Activated CD4-positive, alpha-beta T cell treated with anti-CD3 and anti-CD28 coated beads for 48 hours (primary cell): ENCODE data around the gene TIMM23B.
"Not testable (repeated sequence)": the region's sequence is repeated elsewhere in the genome, so short reads cannot be mapped to it uniquely, and the experiment has no call there.

Experiments used
- DNase-seq: peaks from one replicate; pipeline ENCODE4 v3.0.0-alpha.2; 2020

The TIMM23B gene

GRCh38 chr10:49941447-49942338 lies at the start of gene TIMM23B, which contains the start of gene PARG:
Gene TIMM23B (plus strand): TSS chr10:49942053. CDS start chr10:49942195, 142 bp downstream.
Gene PARG (minus strand): TSS chr10:49942027. CDS start chr10:49941725, 302 bp downstream.
- DNase-seq, result peak; percentile 85

GRCh38 chr10:49899999-49900398 lies 41.9 kb upstream of the TIMM23B start:
- DNase-seq, result not testable (repeated sequence)

- not testable (repeated sequence) for DNase-seq
Measured at GRCh38 chr10:49900406-49900805, 41.4 kb upstream of the TIMM23B start.

GRCh38 chr10:49903829-49904228 lies 38.0 kb upstream of the TIMM23B start:
- DNase-seq, result not testable (repeated sequence)

GRCh38 chr10:49908290-49909080 lies 33.4 kb upstream of the TIMM23B start:
- not testable (repeated sequence) for DNase-seq

- DNase-seq, result not testable (repeated sequence)
Measured at GRCh38 chr10:49910295-49910694, 31.6 kb upstream of the TIMM23B start.

GRCh38 chr10:49916451-49916850 lies 25.4 kb upstream of the TIMM23B start:
- DNase-seq, result not testable (repeated sequence)

GRCh38 chr10:49917927-49918326 lies 23.9 kb upstream of the TIMM23B start:
- DNase-seq, result not testable (repeated sequence)

GRCh38 chr10:49922041-49922440 lies 19.8 kb upstream of the TIMM23B start:
- DNase-seq, result not testable (repeated sequence)

GRCh38 chr10:49923572-49923971 lies 18.3 kb upstream of the TIMM23B start:
- DNase-seq, result not testable (repeated sequence)

GRCh38 chr10:49931276-49931675 lies 10.6 kb upstream of the TIMM23B start:
- not testable (repeated sequence) for DNase-seq

GRCh38 chr10:49931959-49932728 lies 9.7 kb upstream of the TIMM23B start:
- DNase-seq, result not testable (repeated sequence)

- not testable (repeated sequence) for DNase-seq
Measured at GRCh38 chr10:49942339-49942705, 469 bp downstream of the TIMM23B start.

GRCh38 chr10:49943607-49944006 lies 1.8 kb downstream of the TIMM23B start:
- not testable (repeated sequence) for DNase-seq

GRCh38 chr10:49948142-49948541 lies 6.3 kb downstream of the TIMM23B start:
- not testable (repeated sequence) for DNase-seq

GRCh38 chr10:49948737-49949136 lies 6.9 kb downstream of the TIMM23B start:
- not testable (repeated sequence) for DNase-seq

- not testable (repeated sequence) for DNase-seq
Measured at GRCh38 chr10:49952006-49952405, 10.2 kb downstream of the TIMM23B start.

GRCh38 chr10:49953122-49953521 lies 11.3 kb downstream of the TIMM23B start:
- not testable (repeated sequence) for DNase-seq

- not testable (repeated sequence) for DNase-seq
Measured at GRCh38 chr10:49970331-49970857, 28.5 kb downstream of the TIMM23B start.

GRCh38 chr10:49971466-49971865 lies 29.6 kb downstream of the TIMM23B start:
- not testable (repeated sequence) for DNase-seq

- not testable (repeated sequence) for DNase-seq
Measured at GRCh38 chr10:49972094-49972493, 30.2 kb downstream of the TIMM23B start.

GRCh38 chr10:49977756-49978155 lies 35.9 kb downstream of the TIMM23B start:
- DNase-seq, result peak; percentile 8
